NOMO-1 (cell line): Measurements from ENCODE around the gene CPXM2.

Source experiments
- DNase-seq, 2 experiments: peaks; one replicate each; lab custom pipeline; 2025; ENCODE audit not compliant: unreplicated experiment in 2 of 2; lab: John Stamatoyannopoulos, UW

CPXM2 gene

GRCh38 chr10:123804716-123805115, 86.9 kb downstream of the CPXM2 start:
- no peak for DNase-seq

GRCh38 chr10:123800821-123801220, 90.8 kb downstream of the CPXM2 start:
- DNase-seq = no peak

GRCh38 chr10:123800289-123800688, 91.3 kb downstream of the CPXM2 start:
- no peak for DNase-seq

- no peak for DNase-seq
Measured at GRCh38 chr10:123798856-123799255, 92.8 kb downstream of the CPXM2 start.

- no peak for DNase-seq
Measured at GRCh38 chr10:123797813-123798212, 93.8 kb downstream of the CPXM2 start.

- no peak for DNase-seq
Measured at GRCh38 chr10:123796736-123797135, 94.9 kb downstream of the CPXM2 start.

GRCh38 chr10:123795846-123796590, 95.6 kb downstream of the CPXM2 start:
- DNase-seq = no peak

GRCh38 chr10:123795196-123795780, 96.3 kb downstream of the CPXM2 start:
- no peak for DNase-seq

- no peak for DNase-seq
Measured at GRCh38 chr10:123792248-123792978, 99.2 kb downstream of the CPXM2 start.

- no peak for DNase-seq
Measured at GRCh38 chr10:123790132-123790885, 101.3 kb downstream of the CPXM2 start.

GRCh38 chr10:123788981-123789380, 102.6 kb downstream of the CPXM2 start:
- DNase-seq = no peak

GRCh38 chr10:123787566-123787965, 104.0 kb downstream of the CPXM2 start:
- no peak for DNase-seq

GRCh38 chr10:123786896-123787295, 104.7 kb downstream of the CPXM2 start:
- DNase-seq = no peak

GRCh38 chr10:123786306-123786705, 105.3 kb downstream of the CPXM2 start:
- no peak for DNase-seq

- DNase-seq = no peak
Measured at GRCh38 chr10:123784646-123785045, 107.0 kb downstream of the CPXM2 start.

- DNase-seq = no peak
Measured at GRCh38 chr10:123784216-123784615, 107.4 kb downstream of the CPXM2 start.

- DNase-seq = no peak
Measured at GRCh38 chr10:123783296-123783695, 108.3 kb downstream of the CPXM2 start.

- DNase-seq = no peak
Measured at GRCh38 chr10:123782549-123782948, 109.1 kb downstream of the CPXM2 start.

GRCh38 chr10:123781956-123782500, 109.6 kb downstream of the CPXM2 start:
- no peak for DNase-seq

GRCh38 chr10:123781324-123781900, 110.2 kb downstream of the CPXM2 start:
- DNase-seq = no peak
